ENCODE results near the gene ERAL1. TPM values are rescaled to one million over a fixed set of nuclear protein-coding genes. Genes with fewer than 3 reads are reported as not detected.

The ERAL1 gene
- total RNA-seq, 1 donor = 39.3 TPM

GRCh38 chr17:28895794-28896447 is 41.1 kb downstream of the ERAL1 start:
- no peak for TF ChIP-seq CTCF (IDR thresholded peaks at IDR 0.05; ENCODE audit: insufficient read depth, low read depth, low read length)
- H3K4me3 ChIP-seq (ENCODE audit: low read depth, low read length) = peak overlapping the region; percentile 87
- DNase-seq (ENCODE audit: low read depth) = no peak

- no peak for DNase-seq (ENCODE audit: low read depth)
- H3K4me3 ChIP-seq (ENCODE audit: low read depth, low read length) = peak overlapping the region; percentile 87
- TF ChIP-seq CTCF (IDR thresholded peaks at IDR 0.05; ENCODE audit: insufficient read depth, low read depth, low read length) = no peak
Observed at GRCh38 chr17:28896491-28896883, 41.7 kb downstream of the ERAL1 start.

- peak; percentile 29 for TF ChIP-seq CTCF (IDR thresholded peaks at IDR 0.05; ENCODE audit: insufficient read depth, low read depth, low read length)
- H3K4me3 ChIP-seq (ENCODE audit: low read depth, low read length) = peak within 1 kb of the TSS; percentile 87
- peak; percentile 64 for DNase-seq (ENCODE audit: low read depth)
Observed at GRCh38 chr17:28896884-28897768, 42.3 kb downstream of the ERAL1 start, which contains the start of gene FLOT2. TSS of gene FLOT2 (minus strand) at chr17:28897733. CDS start at chr17:28897574, 159 bp downstream.

- DNase-seq (ENCODE audit: low read depth) = no peak
- TF ChIP-seq CTCF (IDR thresholded peaks at IDR 0.05; ENCODE audit: insufficient read depth, low read depth, low read length) = no peak
- peak overlapping the region; percentile 87 for H3K4me3 ChIP-seq (ENCODE audit: low read depth, low read length)
Observed at GRCh38 chr17:28897769-28898526, 43.1 kb downstream of the ERAL1 start.

GRCh38 chr17:28898527-28898955 is 43.7 kb downstream of the ERAL1 start:
- no peak for DNase-seq (ENCODE audit: low read depth)
- H3K4me3 ChIP-seq (ENCODE audit: low read depth, low read length) = no peak overlapping the region
- TF ChIP-seq CTCF (IDR thresholded peaks at IDR 0.05; ENCODE audit: insufficient read depth, low read depth, low read length) = no peak

- no peak overlapping the region for H3K4me3 ChIP-seq (ENCODE audit: low read depth, low read length)
- TF ChIP-seq CTCF (IDR thresholded peaks at IDR 0.05; ENCODE audit: insufficient read depth, low read depth, low read length) = no peak
- DNase-seq (ENCODE audit: low read depth) = no peak
Observed at GRCh38 chr17:28899212-28899815, 44.5 kb downstream of the ERAL1 start.

Measured in fibroblast of villous mesenchyme (primary cell).